Measurements from ENCODE around the gene STAM.

Gene STAM

GRCh38 chr10:17648243-17649035, 4.5 kb downstream of the STAM start:
- DNase-seq = no peak

DNA sequence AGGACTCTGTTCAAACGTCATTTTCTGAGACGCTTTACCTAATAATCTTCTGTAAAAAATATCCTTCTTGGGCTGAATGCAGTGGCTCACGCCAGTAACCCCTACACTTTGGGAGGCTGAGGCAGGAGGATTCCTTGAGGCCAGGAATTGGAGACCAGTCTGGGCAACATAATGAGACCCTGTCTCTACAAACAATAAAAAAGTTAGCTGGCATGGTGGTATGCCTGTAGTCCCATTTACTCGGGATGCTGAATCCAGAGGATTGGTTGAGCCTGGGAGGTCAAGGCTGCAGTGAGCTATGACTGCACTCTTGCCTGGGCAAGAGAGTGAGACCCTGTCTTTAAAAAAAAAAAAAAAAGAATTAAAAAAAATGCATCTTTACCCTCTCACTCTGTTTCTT, 5.1 kb downstream of the STAM start:
- DNase-seq = no peak

DNA sequence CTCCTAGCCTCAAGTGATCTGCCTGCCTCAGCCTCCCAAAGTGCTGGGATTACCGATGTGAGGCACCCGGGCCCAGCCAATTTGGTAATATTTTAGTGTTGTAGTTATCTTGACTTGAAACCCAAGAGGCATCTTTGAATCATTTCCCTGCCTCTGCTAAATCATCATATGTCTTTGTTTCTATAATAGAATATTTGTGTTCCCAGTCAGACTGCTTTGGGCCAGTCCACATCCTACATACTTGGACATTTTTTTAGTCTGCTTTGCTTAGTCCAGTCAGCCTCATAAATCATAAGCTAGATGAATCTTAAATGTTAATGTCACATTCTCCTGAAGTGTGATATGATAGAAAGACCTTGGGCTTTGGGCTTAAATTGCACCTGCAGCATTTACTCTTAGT, 5.9 kb downstream of the STAM start:
- DNase-seq = no peak

DNA sequence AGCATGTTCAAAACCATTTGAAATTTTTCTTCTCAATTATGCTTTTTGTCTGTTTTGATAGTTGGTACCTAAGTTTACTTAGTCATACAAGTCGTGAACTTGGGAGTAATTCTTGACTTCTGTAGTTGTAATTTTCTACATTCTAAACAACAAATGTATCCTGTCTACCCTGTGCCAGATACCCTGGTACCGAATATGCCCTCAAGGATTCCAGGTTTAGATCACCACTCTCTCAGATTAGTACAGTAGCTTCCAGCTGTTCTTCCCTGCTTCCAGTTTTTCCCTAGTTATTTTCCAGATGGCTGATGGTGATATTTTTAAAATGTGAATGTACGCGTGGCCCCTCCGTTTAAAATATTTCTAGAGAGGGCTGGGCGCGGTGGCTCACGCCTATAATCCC, 6.5 kb downstream of the STAM start:
- DNase-seq = no peak

- no peak for DNase-seq
Measured at GRCh38 chr10:17651896-17652295, 7.9 kb downstream of the STAM start.

DNA sequence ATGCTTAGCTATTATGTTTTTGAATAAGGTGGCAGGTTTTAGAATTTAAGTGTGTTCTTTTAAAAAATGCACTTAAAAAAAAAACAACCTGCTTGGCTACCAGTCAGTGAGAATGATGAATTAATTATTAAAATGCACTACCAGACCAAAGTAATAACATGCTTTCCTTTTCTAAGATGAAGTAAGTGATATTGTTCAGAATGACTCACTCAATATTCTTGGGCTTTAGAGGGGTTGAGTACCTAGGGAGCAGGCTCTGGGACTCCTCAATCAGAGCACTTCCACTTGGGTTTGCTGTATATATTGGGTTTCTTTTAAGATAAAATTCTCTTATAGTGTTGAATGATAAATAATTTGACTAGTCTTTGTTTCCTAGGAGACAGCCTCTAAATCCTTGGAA, 8.6 kb downstream of the STAM start:
- no peak for DNase-seq

GRCh38 chr10:17655009-17655408, 11.1 kb downstream of the STAM start:
- DNase-seq = no peak

- peak in 2 of 4 experiments; percentile 33 to 41 for DNase-seq
Measured at GRCh38 chr10:17655567-17656146, 11.7 kb downstream of the STAM start.

DNA sequence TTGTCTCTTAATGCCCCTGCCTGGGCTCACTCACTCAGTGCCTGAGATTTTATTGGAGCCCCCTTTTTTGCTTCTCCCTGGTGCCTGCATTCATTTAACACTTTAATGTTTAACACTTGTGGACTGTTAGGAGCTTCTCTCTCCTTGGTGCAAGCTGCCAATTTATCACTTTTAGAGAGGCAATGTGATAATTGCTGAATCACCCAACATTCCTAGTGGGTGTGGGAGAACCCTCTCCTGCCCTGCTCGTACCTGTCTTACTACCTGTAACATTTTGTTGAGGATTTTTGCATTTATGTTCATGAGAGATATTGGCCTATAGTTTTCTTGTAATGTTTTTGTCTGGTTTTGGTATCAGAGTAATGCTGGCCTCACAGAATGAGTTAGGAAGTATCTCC, 13.2 kb downstream of the STAM start:
- no peak for DNase-seq

GRCh38 chr10:17659365-17659764, 15.4 kb downstream of the STAM start:
- peak in 1 of 4 experiments; percentile 17 for DNase-seq

DNA sequence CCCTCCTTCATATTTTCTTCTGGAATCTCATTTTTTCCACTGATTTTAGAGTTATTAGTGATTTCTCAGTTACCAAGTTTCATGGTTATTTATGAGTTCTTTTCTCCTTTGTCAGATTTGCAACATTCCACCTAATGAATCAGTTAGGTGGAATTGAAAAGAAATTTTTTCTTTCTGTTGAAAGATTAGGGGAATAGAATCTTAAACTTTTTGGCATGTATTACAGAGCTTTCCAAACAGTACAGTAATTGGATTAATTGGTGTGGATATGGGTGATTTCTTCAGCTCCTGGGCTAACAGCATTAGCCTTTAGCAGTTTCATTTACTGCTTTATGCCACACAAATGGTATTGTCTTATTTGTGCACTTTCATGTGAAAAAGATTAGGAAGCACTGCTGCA, 17.0 kb downstream of the STAM start:
- DNase-seq = no peak

DNA sequence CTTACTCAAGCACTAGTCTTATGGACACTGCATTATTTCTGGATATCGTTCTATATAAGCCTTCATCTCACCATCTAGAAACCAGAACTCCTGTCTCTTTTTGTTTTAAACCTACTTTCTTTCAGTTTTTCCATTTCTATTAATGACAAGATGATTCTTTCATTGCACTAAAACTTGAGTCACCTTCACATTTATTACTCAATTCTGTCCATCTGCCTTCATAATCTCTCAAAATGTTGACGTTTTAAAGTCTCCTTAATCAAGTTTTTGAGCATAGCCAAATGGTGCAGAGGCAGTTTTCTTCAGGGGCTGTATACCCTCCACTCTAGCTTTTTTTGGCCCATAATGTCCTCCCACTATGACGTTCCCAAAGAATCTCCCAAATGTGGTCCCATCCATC, 17.6 kb downstream of the STAM start:
- no peak for DNase-seq

DNA sequence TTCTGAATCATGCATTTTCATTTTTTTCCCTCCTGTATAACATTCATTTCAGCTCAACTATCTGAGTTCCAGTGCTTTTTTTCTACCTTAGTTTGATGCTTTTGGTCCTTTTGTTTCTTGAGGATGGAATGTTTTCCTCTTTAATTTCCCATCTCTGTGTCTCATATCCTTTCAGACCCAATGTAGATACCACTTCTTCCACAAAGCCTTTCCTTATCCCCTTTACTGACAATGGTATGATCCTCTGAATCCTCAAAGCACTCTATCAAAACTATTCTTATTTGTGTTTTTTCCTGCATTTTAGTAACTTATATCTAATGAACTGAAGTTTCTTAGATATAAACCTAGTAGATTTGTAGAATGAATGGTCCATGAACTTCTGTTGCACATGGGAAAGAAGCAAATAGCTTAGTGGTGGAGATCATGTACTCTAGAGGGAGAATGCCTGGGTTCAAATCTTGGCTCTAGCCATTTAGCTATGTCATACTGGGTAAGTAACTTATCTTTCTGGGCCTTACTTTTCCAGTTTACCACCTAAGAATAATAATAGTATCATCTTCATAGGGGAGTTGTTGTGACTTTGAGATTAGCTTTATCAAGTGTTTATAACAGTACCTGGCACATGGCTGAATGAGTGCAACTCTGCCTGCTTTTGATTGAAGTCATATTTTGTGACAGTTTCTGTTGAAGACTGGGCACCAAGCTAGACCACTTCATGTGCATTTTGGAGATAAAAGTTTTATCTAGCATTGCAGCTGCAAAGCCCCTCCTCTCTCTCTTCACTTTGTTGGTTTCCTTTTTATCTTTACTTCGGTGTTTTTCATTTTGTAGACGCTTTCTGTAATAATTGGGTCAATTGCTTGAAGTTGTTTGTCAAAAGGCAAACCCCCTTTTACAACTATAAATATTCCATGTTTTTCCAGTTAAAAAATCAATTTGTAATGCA, 18.5 kb downstream of the STAM start:
- DNase-seq = no peak

GRCh38 chr10:17663450-17663849, 19.5 kb downstream of the STAM start:
- no peak for DNase-seq

DNA sequence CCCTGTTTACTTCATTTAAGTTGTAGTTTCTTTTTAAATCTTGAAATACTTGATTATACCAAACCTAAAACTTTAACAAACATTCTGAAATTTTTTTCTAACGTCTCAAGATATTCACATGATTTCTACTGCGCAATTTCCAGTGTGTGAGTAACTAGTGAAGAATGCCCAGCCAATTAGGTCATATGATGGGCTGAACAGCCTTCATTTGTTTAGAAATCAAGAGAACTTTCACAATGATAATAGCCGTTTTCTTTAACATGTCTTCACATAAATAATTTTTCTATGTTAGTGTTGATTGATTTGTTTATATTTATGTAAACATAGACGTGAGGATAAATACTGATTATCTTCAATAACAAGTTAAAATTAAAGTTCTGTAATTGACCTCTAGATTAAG, 21.8 kb downstream of the STAM start:
- DNase-seq = peak; percentile 59 to 91 (median 78)

- no peak for DNase-seq
Measured at GRCh38 chr10:17668435-17669184, 24.7 kb downstream of the STAM start.

DNA sequence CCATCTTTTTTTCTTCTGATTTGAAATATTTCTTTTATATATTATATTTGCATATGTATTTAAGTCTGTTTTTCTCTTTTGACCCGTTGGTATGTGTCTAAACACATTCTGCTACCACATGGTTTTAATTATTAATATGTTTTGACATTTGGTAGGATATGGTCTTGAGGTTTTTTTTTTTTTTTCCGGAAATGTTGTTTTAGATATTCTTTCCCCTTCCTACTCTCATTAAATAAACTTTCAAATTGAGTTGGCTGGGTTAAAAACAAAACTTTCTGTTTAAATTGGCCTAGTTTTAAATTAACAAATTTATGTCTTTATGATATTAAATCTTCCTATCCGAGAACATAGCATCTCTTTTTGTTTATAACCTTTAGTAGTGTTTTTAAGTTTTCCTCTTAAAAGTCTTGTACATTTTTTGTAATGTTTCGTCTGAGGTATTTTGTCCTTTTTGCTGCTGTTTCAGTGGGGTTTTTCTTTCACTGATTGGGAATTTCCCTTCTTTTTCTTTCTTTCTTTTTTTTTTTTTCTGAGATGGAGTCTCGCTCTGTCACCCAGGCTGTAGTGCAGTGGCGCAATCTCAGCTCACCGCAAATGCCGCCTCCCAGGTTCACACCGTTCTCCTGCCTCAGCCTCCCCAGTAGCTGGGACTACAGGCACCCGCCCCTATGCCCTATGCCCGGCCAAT, 25.4 kb downstream of the STAM start:
- no peak for DNase-seq

- no peak for DNase-seq
Measured at GRCh38 chr10:17671307-17671706, 27.4 kb downstream of the STAM start.

DNA sequence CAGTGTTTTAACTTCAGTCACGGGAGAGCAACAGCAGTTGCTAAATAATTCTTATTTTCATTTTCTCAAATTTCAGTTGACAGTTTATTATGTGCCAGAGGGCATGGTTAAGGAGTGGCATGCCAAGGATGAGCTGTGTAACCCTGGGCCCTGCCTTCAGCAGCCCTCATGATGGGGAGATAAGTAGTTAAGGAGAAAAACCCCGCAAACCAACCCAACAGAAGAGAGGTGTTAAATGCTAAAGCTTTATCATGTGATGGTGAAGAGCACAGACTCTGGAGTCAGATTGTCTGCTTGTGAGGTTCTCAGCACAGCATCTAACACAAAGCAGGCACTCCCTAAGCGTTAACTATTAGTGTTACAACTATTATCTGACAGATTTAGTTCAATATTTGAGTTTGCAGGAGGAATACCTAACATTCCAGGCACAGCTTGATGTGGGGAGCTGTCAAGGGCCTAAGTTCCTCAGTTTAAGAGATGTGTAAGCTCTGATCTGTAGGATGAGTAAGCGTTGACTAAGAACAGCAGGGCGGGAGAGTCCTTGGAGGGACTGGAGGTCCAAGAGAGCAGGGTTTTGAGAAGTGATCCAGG, 29.6 kb downstream of the STAM start:
- DNase-seq = peak; percentile 68 to 78 (median 74)

DNA sequence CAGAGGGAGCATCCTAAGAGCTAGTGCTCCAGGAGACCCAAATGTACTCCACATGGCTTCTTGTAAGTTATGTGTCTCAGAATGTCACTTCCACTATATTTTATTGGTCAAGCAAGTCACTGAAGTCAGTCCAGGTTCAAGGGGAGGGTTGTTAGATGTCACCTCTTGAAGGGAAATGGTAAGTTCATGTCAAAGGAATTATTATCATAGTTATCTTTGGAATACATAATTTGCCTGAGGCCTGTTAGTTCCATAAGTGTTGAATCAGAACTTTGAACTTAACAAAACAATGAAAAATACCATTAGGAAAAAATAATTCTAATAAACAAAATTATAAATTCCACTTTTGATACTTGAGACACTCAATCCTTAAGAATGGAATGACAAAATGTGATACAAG, 30.6 kb downstream of the STAM start:
- no peak for DNase-seq

GRCh38 chr10:17675638-17676037, 31.7 kb downstream of the STAM start:
- no peak for DNase-seq

DNA sequence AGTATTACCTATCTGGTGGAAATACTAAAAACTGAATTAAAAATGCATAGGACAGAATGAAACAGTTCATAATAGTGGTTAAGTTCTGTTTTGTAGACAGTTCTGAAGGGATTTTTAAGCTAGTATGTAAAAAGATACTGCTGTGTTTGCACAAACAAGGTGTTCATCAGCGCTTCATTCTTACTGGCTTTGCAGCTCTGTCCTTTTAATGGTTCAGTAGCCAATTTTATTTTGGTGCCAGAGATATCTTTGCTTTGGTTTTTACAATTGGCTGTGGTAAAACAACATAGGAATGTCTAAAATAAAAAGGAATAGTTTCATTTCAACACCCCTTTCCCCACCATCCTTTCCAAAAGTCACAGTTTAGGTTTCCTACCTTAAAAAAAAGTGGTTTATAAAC, 33.0 kb downstream of the STAM start:
- DNase-seq = no peak
